A549 (cell line): ENCODE results near the gene APOL2. TPM values are rescaled to one million over a fixed set of nuclear protein-coding genes. Genes with fewer than 3 reads are reported as not detected.

Experiments
- ATAC-seq, 2 experiments: fragments of 200-7000 bp in 1 of 2; fragments of >200 bp in 1 of 2; cut with Nextera tagmentation in 1 of 2; cut with Tn5 transposase in 1 of 2; 3 replicates each; pipeline versions ENCODE4 v1.8.0 to v1.9.1; 2018 to 2020; ENCODE audit warnings: mild to moderate bottlenecking in 1 of 2, moderate library complexity in 1 of 2
- CTCF ChIA-PET: fragments of 300-600 bp; sonication (Branson Sonifier 250); formaldehyde crosslinking; extraction: SDS; loops from one replicate; lab custom pipeline; 2021; ENCODE audit warnings: antibody characterized with exemption, inconsistent platforms; lab: Yijun Ruan, JAX
- POLR2A ChIA-PET: fragments of 350-600 bp; formaldehyde crosslinking; extraction: SDS; loops from one replicate; lab custom pipeline; 2021; ENCODE audit warnings: antibody characterized with exemption, inconsistent platforms; lab: Yijun Ruan, JAX
- DNase-seq, 2 experiments: peaks; one replicate each; pipeline versions ENCODE4 v3.0.0 to v3.0.0-alpha.2; 2011 to 2016; ENCODE audit warnings: low read depth in 1 of 2, low spot score in 1 of 2
- FAIRE-seq: peaks from 2 replicates; lab custom pipeline; 2011; peaks lifted over from hg19 to GRCh38; lab: Jason Lieb, UNC
- H3K27ac ChIP-seq, 2 experiments: fragments of >200 bp; sonication (Bioruptor Twin); formaldehyde crosslinking; 3 replicates each; pipeline ENCODE4 v1.5.1; 2016 to 2017
- H3K4me1 ChIP-seq: fragments of >200 bp; sonication (Bioruptor Twin); formaldehyde crosslinking; 3 replicates; pipeline ENCODE4 v1.6.1; 2016
- H3K4me2 ChIP-seq: fragments of >200 bp; sonication (Bioruptor Twin); formaldehyde crosslinking; 3 replicates; pipeline ENCODE4 v1.6.1; 2016
- H3K4me3 ChIP-seq: fragments of >200 bp; sonication (Bioruptor Twin); formaldehyde crosslinking; 3 replicates; pipeline ENCODE4 v1.5.1; 2016
- H3K9me3 ChIP-seq: fragments of >200 bp; sonication (Bioruptor Twin); formaldehyde crosslinking; 3 replicates; pipeline ENCODE4 v1.6.1; 2016
- CBX2 ChIP-seq: fragments of 200-600 bp; sonication (generic); IDR thresholded peaks from 2 replicates; pipeline ENCODE4 v1.6.1; 2016; ENCODE audit warnings: low read depth, mild to moderate bottlenecking, borderline replicate concordance
- CEBPB ChIP-seq, 2 experiments: fragments of >200 bp in 1 of 2; sonication (Bioruptor Twin) in 1 of 2; formaldehyde crosslinking in 1 of 2; IDR thresholded peaks; 2 replicates each; pipeline ENCODE4 v1.6.1; 2012 to 2016
- CHD2 ChIP-seq: fragments of 150-350 bp; IDR thresholded peaks from 2 replicates; pipeline ENCODE4 v1.6.1; 2014; ENCODE audit warnings: low read length; ENCODE audit not compliant: partially characterized antibody
- E2F6 ChIP-seq: IDR thresholded peaks from 2 replicates; pipeline ENCODE4 v1.6.1; 2012; ENCODE audit warnings: low read depth, borderline replicate concordance
- ELK1 ChIP-seq: fragments of 150-350 bp; IDR thresholded peaks from 2 replicates; pipeline ENCODE4 v1.6.1; 2014; ENCODE audit warnings: low read depth, mild to moderate bottlenecking, low read length
- EP300 ChIP-seq, 2 experiments: fragments of >200 bp; sonication (Bioruptor Twin); formaldehyde crosslinking; IDR thresholded peaks; 2 replicates in 1 of 2; 3 replicates in 1 of 2; pipeline ENCODE4 v1.6.1; 2016 to 2017
- ESRRA ChIP-seq: fragments of 150-350 bp; IDR thresholded peaks from 2 replicates; pipeline ENCODE4 v1.6.1; 2014; ENCODE audit warnings: mild to moderate bottlenecking, low read length, borderline replicate concordance
- HOXB5 ChIP-seq: fragments of 250-450 bp; sonication (Bioruptor Pico); IDR thresholded peaks from 2 replicates; pipeline ENCODE4 v1.5.0; 2020; ENCODE audit warnings: mild to moderate bottlenecking, moderate library complexity
- JUNB ChIP-seq: fragments of >200 bp; sonication (Bioruptor Twin); formaldehyde crosslinking; IDR thresholded peaks from 2 replicates; pipeline ENCODE4 v1.6.1; 2016
- KDM1A ChIP-seq: fragments of 200-600 bp; sonication (generic); IDR thresholded peaks from 2 replicates; pipeline ENCODE4 v1.6.1; 2016; ENCODE audit warnings: low read depth, mild to moderate bottlenecking
- MAFK ChIP-seq: fragments of 450-650 bp; IDR thresholded peaks from 2 replicates; pipeline ENCODE4 v1.6.1; 2014; ENCODE audit not compliant: partially characterized antibody
- MYC ChIP-seq: IDR thresholded peaks from 2 replicates; pipeline ENCODE4 v1.6.1; 2012; ENCODE audit warnings: mild to moderate bottlenecking, inconsistent platforms, low read length, improper control_type of control experiment, borderline replicate concordance
- POLR2A ChIP-seq: IDR thresholded peaks from 2 replicates; pipeline ENCODE4 v1.6.1; 2012; ENCODE audit warnings: mild to moderate bottlenecking, low read length
- REST ChIP-seq: fragments of 200-600 bp; sonication (generic); IDR thresholded peaks from 2 replicates; pipeline ENCODE4 v1.6.1; 2016; ENCODE audit warnings: antibody characterized with exemption, mild to moderate bottlenecking, moderate library complexity
- RNF2 ChIP-seq: fragments of 200-600 bp; sonication (generic); IDR thresholded peaks from 2 replicates; pipeline ENCODE4 v1.6.1; 2016; ENCODE audit warnings: low read depth, mild to moderate bottlenecking, antibody characterized with exemption, moderate library complexity, borderline replicate concordance
- USF2 ChIP-seq: fragments of 450-650 bp; IDR thresholded peaks from 2 replicates; pipeline ENCODE4 v1.6.1; 2014; ENCODE audit warnings: antibody characterized with exemption
- ZC3H11A ChIP-seq: fragments of 450-650 bp; IDR thresholded peaks from 2 replicates; pipeline ENCODE4 v1.6.1; 2014; ENCODE audit warnings: antibody characterized with exemption, mild to moderate bottlenecking
- ZFP36 ChIP-seq: fragments of 450-650 bp; IDR thresholded peaks from 2 replicates; pipeline ENCODE4 v1.6.1; 2014; ENCODE audit warnings: borderline replicate concordance; ENCODE audit not compliant: partially characterized antibody
- ZNF302 ChIP-seq: fragments of 250-450 bp; sonication (Bioruptor Pico); IDR thresholded peaks from 2 replicates; pipeline ENCODE4 v1.9.0; 2021; ENCODE audit warnings: inconsistent platforms, mild to moderate bottlenecking, moderate library complexity
- ZSCAN20 ChIP-seq: fragments of 250-450 bp; sonication (Bioruptor Pico); IDR thresholded peaks from 2 replicates; pipeline ENCODE4 v1.8.0; 2022; ENCODE audit warnings: mild to moderate bottlenecking, moderate library complexity
- WGBS: methylation state at CpG from one replicate; pipeline ENCODE4 v1.1.6; 2017; ENCODE audit errors: missing lambda C conversion rate; 5-methylcytosine and 5-hydroxymethylcytosine counted together
- polyA plus RNA-seq, 4 experiments: library from polyadenylated mRNA; depleted of rRNA in 3 of 4; stranded (reverse); fragments of >200 nt; fragmentation: RNase III in 1 of 4; extraction: RNeasy Plus Mini Kit Qiagen cat#74134 plus additional on column Dnase treatment in 1 of 4; gene quantifications; 2 replicates in 3 of 4; 3 replicates in 1 of 4; pipeline ENCODE4 v1.2.3, GENCODE V29; 2011 to 2017

Gene APOL2
- polyA plus RNA-seq, 2 of the 4 experiments (the other 2 are of a cell fraction) = 8.7 to 23.8 TPM

- ATAC-seq = no peak
- WGBS = 39% methylated on average over 2 of the region's 2 CpGs
- Histone ChIP-seq H3K9me3 (no peaks in the 10 kb centered on the region), H3K27ac (no peak overlapping the region)
- no peak for TF ChIP-seq MAFK
- no peak for TF ChIP-seq POLR2A
- TF ChIP-seq ZFP36 = no peak
- no peak for TF ChIP-seq CEBPB (IDR thresholded peaks at IDR 0.05)
- no peak for TF ChIP-seq ZNF302 (CRISPR knock-in tag)
- TF ChIP-seq CBX2 = no peak
- TF ChIP-seq E2F6 = no peak
- no peak for TF ChIP-seq ELK1
- TF ChIP-seq JUNB = no peak
- TF ChIP-seq KDM1A = no peak
- TF ChIP-seq ESRRA = no peak
- TF ChIP-seq RNF2 = no peak
- no peak for TF ChIP-seq CHD2
- TF ChIP-seq EP300 (IDR thresholded peaks at IDR 0.05) = no peak
- no peak for TF ChIP-seq MYC
- no peak for TF ChIP-seq HOXB5 (CRISPR knock-in tag)
- no peak for TF ChIP-seq USF2
- no peak for TF ChIP-seq ZSCAN20 (CRISPR knock-in tag)
- TF ChIP-seq ZC3H11A = no peak
- TF ChIP-seq, all 56 proteins: peak for 0
- FAIRE-seq = no peak
- POLR2A ChIA-PET = no interaction called here
- CTCF ChIA-PET = interaction anchor here (0.7 to 3.5 kb wide), 16 partner anchors 10 to 701 kb away, joined by 3 to 21 read pairs (median 4); partner anchors contain the start of gene APOL2
- Histone ChIP-seq H3K4me1 (no peaks in the 10 kb centered on the region), H3K4me2 (no peak overlapping the region), H3K4me3 (no peak overlapping the region)
- no peak for DNase-seq
Measured at GRCh38 chr22:36194385-36194784, 44.9 kb downstream of the APOL2 start.

GRCh38 chr22:36193577-36193976 lies 45.8 kb downstream of the APOL2 start:
- ATAC-seq = no peak
- Histone ChIP-seq H3K4me3 (no peak overlapping the region), H3K9me3 (no peaks in the 10 kb centered on the region), H3K27ac (no peak overlapping the region), H3K4me2 (no peak overlapping the region), H3K4me1 (no peaks in the 10 kb centered on the region)
- no peak for TF ChIP-seq REST
- FAIRE-seq = no peak
- ChIA-PET CTCF (interaction anchor here (1.0 to 2.6 kb wide), 3 partner anchors 45 to 92 kb away, joined by 3 to 14 read pairs (median 5); partner anchors contain the start of gene APOL2), POLR2A (no interaction called here)
- no peak for DNase-seq
- 24% methylated on average over 3 of the region's 3 CpGs for WGBS
